PC-3 (cell line): ENCODE measurements around the gene MYH2.

Experiments
- EZH2 ChIP-seq: fragments of 300-600 bp; sonication (generic); IDR thresholded peaks from one replicate; pipeline ENCODE4 v1.6.1; 2017; ENCODE audit warnings: antibody characterized with exemption, mild to moderate bottlenecking, low read length; ENCODE audit not compliant: unreplicated experiment
- TF ChIP-seq, protein P1 (sequence below): fragments of 300-600 bp; sonication (generic); conservative IDR thresholded peaks from 2 replicates; pipeline ENCODE4 v1.5.1; 2017; ENCODE audit warnings: antibody characterized with exemption, low read depth, mild to moderate bottlenecking, low read length

DNA sequence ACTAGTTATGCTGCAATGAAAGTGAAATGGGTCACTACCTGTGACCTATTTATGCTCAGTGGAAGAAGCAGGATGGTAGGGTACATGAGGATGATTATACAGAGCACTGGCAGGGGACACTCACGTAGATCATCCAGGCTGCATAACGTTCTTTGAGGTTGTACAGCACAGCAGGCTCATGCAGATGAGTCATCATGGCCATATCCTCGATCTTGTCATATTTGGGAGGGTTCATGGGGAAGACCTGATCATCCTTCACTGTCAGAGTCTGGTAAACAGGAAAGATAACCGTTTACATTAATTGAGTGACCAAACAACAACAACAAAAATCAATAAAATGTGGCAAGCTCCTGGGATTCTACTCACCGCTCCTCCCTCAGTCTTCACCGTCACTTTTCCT is 2.1 kb downstream of the MYH2 start:
- TF ChIP-seq EZH2 = no peak
- TF ChIP-seq, protein P1, sequence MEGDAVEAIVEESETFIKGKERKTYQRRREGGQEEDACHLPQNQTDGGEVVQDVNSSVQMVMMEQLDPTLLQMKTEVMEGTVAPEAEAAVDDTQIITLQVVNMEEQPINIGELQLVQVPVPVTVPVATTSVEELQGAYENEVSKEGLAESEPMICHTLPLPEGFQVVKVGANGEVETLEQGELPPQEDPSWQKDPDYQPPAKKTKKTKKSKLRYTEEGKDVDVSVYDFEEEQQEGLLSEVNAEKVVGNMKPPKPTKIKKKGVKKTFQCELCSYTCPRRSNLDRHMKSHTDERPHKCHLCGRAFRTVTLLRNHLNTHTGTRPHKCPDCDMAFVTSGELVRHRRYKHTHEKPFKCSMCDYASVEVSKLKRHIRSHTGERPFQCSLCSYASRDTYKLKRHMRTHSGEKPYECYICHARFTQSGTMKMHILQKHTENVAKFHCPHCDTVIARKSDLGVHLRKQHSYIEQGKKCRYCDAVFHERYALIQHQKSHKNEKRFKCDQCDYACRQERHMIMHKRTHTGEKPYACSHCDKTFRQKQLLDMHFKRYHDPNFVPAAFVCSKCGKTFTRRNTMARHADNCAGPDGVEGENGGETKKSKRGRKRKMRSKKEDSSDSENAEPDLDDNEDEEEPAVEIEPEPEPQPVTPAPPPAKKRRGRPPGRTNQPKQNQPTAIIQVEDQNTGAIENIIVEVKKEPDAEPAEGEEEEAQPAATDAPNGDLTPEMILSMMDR = no peak
